GM18499 (cell line): ENCODE measurements around the gene DNAH8.
"Not testable (repeated sequence)": the region's sequence is repeated elsewhere in the genome, so short reads cannot be mapped to it uniquely, and the experiment has no call there.

Experiments
- ATAC-seq: cut with Tn5 transposase; IDR thresholded peaks from one replicate; pipeline ENCODE4 v1.9.1; 2021; ENCODE audit warnings: moderate number of reproducible peaks; ENCODE audit not compliant: insufficient read depth, unreplicated experiment

The DNAH8 gene

DNA sequence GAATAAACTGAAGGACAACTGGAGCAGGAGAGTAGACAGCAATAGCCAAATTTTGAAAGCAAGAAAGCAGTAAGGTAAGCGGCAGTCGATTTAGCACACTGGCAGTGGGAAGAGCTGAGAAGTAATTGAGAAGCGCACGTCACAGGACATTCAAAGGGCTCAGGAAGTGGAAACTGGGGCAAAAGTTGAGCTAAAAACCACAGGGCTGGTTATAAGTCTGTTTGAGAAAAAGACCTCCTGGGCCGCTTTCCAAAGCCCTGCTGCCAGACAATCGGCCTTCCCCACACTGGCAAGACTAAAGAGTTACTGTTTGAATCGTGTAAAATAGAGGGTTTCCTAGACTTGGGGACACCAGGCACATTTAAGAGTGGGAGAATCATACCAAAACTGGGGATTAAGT, 161.4 kb downstream of the DNAH8 start:
- no peak for ATAC-seq

DNA sequence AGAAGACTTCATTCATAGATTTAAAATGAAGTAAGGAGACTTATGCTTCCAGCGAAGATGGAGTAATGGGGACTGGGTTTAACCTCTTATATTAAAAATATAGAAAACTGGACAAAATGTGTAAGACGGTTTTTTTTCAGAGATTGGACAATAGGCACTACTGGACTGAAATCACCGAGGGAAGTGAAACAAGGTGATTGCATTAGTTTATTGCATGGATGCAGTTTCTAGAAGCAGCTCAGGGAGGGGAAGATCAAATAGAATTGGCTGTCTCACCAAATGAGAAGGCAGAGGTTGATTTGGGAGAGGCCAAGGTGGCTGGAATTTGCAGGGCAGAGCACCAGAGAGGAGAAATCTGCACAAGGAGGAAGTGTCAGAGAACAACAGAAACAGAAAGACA, 162.6 kb downstream of the DNAH8 start:
- ATAC-seq, result no peak

DNA sequence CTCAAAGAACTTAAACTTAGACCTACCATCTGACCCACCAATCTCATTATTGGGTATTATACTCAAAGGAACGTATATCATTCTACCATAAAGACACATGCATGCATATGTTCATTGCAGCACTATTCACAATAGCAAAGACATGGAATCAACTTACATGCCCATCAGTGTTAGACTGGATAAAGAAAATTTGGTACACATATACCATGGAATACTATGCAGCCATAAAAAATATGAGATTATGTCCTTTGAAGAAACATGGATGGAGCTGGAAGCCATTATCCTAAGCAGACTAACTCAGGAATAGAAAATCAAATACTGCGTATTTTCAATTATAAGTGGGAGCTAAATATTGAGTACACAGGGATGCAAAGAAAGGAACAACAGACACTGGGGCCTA, 167.0 kb downstream of the DNAH8 start:
- ATAC-seq, result no peak

DNA sequence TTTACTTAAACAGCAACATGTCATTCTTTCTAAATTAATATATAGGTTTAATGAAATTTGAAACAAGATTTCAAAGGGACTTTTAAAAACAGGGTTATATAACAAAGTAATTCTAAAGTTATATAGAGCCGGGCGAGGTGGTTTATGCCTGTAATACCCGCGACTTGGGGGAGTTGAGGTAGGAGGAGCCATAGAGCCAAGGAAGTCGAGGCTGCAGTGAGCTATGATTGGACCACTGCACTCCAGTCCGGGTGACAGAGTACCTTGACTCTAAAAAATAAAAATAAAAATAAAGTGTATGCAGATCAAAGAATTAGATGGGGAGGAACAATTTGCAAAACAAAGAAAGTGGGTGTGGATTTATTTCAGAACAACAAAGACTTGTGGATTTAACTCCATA, 182.4 kb downstream of the DNAH8 start:
- no peak for ATAC-seq

DNA sequence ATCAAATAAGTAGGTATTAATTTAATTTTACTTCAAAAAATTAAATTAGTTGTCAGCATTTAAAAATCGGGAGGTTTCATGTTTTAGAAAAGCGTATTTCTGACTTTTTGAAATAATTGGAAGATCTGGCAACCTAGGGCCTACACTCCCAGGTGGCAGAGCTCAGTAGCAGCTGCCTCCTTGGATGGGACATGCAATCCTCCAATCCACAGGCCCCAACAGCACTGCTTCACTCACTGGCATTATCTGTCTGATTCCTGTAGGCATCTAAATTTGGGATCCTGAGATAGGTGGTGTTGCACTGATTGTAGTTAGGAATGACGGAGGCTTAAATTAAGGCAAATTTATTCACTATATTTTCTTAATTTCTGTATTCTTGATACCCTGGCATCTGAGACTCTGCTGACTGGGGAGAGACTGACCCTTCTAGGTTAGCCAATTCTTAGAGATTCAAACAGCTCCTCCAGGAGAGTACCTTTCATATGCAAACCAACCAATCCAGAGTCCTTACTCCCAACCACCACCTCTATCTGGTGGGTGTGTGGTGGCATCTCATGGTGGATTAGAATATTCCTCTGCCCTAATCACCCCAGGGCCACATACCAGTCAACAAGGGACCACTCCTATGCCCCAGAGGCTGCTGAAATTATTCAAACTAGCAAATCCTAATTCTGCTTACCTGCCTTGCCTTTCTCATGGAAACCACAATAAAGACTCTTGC, 186.9 kb downstream of the DNAH8 start:
- ATAC-seq, result no peak

DNA sequence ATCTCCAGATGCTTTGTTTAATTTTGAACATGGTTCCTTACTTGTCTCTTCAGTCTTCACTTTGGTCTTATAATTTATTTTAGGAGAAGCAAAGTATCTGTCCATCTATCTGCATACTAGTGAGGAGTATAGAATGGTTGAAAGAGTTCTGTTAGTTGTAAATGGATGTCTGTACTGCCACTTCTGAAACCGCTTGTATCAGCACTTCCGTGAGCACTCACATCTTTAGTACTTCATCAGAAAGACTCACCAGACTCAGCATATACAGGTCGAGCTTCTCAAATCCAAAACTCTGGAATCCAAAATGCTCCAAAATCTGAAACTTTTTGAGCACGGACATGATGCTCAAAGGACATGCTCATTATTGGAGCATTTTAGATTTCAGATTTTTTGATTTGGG, 191.5 kb downstream of the DNAH8 start:
- no peak for ATAC-seq

DNA sequence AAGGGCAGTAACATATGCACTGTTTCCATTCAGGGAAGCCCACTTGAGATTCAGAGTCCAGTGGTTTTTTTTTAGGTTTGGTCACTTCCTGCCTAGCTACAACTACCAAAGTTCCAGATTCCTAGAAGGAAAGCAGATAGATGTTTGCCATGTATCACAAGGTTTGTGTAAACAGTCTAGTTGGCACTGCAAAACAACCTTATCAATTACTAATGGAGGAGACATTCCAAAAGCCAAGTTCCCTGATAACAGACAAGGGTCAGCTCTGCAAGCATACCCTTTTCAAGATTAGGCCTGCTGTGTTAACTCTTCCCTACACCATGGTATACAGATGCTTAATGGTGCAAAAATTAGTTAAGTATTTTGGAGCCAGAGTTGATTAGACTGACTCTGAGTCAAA, 192.2 kb downstream of the DNAH8 start:
- no peak for ATAC-seq

DNA sequence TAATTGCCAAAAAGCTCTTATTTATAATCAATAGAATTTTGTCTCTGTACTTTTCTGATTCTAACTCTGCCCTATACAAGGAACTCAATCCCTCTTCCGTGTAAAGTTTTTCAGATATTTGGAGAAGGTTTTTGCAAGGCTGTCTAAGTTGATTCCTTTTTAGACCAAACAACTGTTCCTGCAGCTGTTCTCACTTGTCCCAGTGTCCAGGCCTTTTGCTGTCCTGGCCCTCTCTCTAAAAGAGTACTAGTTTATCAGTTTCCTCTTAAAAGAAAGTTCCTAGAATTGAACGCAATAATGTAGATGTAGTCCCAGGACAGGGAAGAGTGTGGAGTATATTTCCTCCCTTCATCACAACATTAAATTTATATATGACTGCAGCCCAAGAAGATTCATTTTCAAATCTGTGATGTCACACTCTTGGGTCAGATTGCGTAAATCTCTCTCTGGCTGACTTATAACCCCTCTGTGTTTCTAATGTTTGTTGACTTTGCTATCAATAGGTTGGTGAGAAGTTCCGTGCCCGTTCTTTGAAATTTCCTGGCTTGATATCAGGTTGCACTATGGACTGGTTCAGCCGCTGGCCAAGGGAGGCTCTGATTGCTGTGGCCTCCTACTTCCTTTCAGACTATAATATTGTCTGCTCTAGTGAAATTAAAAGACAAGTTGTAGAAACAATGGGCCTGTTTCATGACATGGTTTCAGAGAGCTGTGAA, 194.1 kb downstream of the DNAH8 start:
- no peak for ATAC-seq

DNA sequence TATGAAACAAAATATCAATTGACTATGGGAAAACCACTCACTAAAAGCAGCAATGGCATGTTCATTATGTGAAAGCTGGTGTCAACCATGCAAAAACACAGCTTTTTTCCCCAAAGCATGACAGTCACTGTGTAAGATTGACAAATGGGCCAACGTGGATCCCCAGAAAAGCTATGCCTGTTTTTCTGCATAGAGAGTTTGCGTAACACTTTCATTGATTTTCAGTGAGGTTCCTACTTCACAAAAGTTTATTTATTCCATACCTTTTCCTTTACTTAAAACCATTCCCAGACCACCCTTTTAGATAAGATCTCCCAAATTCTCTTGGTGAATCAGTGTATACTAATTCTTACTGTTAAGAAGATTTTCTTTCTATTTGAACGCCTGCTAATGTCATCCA, 195.1 kb downstream of the DNAH8 start:
- ATAC-seq, result no peak

DNA sequence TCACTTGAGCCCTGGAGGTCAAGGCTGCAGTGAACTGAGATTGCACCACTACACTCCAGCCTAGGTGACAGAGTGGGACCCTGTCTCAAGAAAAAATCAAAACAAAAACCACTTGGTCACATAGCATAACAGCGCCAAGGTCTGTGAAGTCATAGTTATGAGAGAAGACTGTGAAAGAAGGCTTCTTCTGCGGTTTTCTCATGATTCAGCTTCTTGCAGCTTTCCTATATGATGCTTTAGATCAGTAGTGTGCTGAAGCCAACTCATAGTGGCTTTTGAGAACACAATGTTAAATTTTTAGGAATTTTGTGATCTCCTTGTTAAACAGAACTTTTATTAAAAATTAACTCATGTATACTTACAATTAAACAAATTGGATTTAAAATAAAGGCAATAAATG, 197.3 kb downstream of the DNAH8 start:
- ATAC-seq, result no peak

DNA sequence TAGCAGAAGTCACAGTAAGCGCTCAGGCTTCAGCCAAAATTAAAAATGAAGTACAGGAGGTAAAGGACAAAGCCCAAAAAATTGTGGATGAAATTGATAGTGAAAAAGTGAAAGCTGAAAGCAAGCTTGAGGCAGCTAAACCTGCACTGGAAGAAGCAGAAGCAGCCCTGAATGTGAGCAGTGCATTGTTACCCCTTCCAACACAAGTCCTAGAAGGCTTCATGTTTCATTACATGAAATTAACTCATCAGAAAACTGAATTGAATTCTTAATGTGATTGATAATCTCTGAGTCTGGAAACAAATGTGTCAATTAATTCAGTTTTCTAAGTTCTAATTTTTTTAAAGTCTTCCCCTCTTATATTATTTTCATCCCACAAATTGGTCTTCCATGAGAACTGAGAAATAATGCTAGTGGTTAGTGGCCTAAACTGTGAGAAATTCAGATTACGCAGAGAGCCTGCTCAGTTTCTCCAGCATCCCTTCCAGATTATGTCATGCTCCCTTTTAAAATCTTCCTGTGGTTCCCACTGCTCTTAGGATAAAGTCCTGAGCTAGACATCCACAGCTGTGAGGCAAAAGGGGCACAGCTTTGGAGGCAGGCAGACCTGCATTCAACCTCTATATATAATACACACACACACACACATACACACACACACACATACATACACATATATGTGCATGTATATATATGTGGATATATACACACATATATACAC, 200.3 kb downstream of the DNAH8 start:
- no peak for ATAC-seq

DNA sequence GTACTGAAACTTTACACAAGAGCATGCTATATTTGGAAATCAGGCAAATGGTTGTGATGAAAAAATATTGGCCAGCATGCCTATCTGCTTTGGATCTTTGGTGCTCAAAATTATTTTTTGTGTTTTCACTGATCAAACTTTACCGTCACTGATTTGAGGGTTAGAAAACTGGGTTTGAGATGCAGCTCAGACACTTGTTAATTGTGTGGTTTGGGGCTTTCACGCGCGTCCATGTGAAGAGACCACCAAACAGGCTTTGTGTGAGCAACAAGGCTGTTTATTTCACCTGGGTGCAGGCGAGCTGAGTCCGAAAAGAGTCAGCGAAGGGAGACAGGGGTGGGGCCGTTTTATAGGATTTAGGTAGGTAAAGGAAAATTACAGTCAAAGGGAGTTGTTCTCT, 206.4 kb downstream of the DNAH8 start:
- ATAC-seq, result not testable (repeated sequence)

DNA sequence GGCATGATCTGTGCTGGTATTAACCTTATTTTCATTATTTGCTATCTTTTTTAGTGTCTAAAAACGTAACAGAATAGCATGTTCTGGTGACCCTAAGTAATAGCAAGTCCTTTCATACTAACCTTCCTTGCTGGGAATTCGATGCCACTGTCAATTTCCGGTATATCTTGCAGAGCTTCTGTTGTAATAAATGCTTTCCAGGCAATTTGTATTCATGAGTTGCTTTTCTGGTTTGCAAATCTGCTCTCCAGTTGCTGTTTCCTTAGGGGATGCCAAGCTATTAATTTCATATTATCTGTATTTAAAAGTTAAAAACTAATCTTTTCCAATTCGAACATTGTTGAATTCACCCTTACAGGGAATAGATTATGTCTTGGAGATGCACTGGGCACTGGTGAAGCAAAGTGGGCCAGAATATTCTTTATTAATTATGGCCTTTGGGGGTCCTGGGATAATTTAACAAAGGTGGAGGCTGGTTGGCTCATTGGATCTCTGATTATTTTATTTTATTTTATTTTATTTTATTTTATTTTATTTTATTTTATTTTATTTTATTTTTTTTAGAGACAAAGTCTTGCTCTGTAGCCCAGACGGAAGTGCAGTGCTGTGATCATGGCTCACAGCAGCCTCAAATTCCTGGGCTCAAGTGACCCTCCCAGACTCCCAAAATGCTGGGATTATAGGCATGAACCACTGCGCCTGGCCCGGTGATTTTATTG, 209.8 kb downstream of the DNAH8 start:
- ATAC-seq, result no peak

DNA sequence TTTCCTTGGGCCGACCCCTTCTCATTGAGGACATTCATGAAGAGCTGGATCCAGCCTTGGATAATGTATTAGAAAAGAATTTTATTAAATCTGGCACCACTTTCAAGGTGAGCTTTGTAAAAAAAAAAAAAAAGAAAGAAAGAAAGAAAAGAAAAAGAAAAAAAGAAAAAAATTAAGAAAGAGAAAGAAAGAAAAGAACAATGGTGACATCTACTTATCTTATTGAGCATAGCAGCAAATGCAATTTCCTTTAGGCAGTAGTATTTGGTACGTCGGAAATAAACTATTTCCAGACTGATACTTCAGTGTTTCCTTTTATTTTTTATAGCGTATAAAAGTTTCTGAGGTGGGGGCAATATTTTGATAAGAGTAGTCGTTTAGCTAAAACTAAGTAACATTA, 214.4 kb downstream of the DNAH8 start:
- ATAC-seq, result no peak

DNA sequence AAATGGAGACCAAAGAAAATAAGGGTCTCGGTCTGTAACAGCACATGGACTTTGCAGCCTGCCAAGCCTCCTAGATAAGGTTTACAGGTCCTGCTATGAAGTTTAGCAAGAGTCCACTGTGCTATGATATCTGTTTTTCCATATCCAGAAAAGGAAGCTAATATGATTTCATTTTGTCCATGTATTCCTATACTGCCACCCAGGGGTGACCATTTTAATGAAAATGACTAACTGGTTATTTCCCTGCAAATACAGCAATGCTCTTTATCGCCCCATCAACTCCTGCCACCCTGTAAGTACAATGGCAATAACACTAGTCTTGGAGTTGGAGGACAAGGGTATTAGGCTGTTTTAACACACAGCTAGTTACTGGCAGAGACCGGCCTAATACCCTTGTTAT, 218.3 kb downstream of the DNAH8 start:
- no peak for ATAC-seq

DNA sequence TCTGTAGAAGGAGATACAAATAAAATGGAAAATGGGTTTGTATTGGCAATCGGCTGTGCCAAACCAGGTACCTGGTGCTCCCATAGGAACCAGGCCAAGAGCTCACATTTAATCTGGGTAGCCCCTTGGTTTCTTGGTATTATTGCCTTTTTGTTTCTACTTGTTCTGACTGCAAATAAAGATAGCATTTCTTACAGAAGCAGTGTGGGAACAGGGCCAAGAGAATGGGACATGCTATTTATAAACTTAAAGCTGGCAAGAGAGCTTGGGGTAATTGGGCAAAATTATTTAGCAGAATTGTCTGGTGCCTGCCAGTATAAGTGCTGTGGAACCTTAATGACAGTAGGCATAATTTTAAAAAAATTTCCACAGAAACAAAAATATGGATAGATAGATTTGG, 219.9 kb downstream of the DNAH8 start:
- no peak for ATAC-seq

DNA sequence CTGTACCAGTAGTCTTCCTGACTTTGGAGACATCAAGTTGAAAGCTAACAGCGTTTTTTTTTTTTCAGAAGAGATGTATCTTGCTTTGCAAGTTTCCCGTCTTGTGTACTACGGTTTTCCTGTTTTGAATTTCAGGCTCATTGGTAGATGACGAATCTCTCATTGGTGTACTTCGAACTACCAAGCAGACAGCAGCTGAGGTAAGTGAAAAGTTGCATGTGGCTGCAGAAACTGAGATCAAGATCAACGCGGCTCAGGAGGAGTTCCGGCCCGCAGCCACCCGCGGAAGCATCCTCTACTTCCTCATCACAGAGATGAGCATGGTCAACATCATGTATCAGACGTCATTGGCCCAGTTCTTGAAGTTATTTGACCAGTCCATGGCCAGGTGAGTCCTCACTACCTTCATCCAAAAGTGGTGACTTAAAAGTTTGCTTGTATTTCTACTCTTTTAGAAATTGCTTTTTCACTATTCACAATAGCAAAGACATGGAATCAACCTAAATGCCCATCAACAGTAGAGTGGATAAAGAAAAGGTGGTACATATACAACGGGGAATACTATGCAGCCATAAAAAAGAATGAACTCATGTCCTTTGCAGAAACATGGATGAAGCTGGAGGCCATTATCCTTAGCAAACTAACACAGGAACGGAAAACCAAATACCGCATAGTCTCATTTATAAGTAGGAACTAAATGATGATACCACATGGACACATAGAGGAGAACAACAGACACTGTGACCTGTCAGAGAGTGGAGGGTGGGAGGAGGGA, 222.9 kb downstream of the DNAH8 start:
- ATAC-seq, result no peak

DNA sequence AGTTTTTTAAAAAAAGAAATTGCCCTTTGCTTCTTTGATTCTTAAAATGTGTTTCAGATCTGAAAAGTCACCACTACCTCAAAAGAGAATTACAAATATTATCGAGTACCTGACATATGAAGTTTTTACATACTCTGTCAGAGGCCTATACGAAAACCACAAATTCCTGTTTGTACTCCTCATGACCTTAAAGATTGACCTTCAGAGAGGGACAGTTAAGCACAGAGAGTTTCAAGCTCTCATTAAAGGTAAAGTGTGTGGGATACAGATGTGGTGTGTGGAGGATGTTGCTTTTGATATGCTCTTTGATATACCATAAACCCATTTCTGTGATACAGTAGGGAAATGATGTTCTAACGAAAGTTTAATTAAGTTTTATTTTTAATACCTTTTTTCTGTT, 223.6 kb downstream of the DNAH8 start:
- ATAC-seq, result no peak

DNA sequence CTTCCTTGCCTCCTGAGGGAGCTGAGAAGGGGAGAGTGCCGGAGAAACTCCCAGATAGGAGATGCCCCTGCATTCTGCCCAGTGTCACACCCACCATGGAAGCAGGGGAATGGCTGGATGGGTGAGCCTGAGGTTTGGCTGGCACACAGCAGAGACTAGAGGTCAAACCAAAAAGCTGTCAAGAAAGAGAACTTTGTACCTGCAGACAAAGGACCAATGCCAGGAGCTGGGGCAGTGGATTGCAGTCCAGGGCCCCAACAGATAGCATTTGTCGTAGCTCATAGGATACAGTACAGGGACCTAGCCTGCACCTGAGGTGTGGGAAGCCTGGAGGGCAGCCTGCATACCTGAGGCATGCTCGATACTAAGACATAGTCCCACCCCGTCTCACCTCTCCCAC, 227.3 kb downstream of the DNAH8 start:
- ATAC-seq, result no peak

DNA sequence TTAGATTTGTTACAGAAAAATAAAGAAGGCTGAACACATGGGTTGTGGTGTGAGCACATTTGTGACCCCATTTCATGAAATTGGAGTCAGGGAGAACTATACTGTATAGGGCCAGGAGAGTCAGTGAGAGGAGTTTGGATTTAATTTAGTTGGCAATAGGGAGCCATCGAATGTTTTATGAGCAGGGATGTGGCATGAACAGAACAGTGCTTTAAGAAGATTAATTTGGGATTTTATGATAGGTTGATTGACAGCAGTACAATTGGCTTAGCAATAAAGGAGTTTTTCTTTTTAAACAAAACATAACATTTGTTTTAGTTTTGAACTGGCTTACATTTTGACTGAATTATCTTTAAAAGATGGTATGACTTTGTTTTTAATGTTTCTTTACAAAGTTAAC, 227.9 kb downstream of the DNAH8 start:
- no peak for ATAC-seq
